Mammary epithelial cell (primary cell): ENCODE results near the gene VIPR2.

ENCODE experiments used
- EZH2 ChIP-seq: IDR thresholded peaks from 2 replicates; pipeline ENCODE4 v1.6.1; 2012; ENCODE audit warnings: low read length, inconsistent platforms, borderline replicate concordance
- TF ChIP-seq, protein P1 (sequence below), 2 donors: IDR thresholded peaks in 1 of 2; conservative IDR thresholded peaks in 1 of 2; 2 replicates each; pipeline ENCODE4 v1.5.1; 2011 to 2012; ENCODE audit warnings: inconsistent platforms in 2 of 2, low read length in 2 of 2, mild to moderate bottlenecking in 2 of 2, control low read depth in 1 of 2, low read depth in 1 of 2; ENCODE audit not compliant: insufficient read depth in 1 of 2; ENCODE audit errors: extremely low read depth in 1 of 2

DNA sequence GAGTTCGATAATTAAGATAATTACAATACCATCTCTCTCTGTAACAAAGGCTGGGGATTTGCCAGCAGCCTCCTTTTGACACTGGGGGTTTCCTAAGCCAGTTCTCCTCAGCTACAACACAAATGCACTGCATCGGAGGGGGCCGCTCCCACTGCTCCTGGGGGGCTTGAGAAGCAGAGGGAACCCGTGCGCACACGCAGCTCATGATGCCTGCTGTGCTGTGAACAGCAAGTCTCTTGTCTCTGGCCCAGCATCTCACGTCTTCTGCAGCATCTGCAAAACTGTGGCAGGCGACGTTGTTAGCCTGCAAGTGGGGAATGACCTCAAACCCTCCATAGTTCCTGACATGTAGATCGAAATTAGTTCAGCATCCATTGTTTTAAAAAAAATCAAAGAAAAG is 5.5 kb downstream of the VIPR2 start:
- TF ChIP-seq, protein P1, sequence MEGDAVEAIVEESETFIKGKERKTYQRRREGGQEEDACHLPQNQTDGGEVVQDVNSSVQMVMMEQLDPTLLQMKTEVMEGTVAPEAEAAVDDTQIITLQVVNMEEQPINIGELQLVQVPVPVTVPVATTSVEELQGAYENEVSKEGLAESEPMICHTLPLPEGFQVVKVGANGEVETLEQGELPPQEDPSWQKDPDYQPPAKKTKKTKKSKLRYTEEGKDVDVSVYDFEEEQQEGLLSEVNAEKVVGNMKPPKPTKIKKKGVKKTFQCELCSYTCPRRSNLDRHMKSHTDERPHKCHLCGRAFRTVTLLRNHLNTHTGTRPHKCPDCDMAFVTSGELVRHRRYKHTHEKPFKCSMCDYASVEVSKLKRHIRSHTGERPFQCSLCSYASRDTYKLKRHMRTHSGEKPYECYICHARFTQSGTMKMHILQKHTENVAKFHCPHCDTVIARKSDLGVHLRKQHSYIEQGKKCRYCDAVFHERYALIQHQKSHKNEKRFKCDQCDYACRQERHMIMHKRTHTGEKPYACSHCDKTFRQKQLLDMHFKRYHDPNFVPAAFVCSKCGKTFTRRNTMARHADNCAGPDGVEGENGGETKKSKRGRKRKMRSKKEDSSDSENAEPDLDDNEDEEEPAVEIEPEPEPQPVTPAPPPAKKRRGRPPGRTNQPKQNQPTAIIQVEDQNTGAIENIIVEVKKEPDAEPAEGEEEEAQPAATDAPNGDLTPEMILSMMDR (conservative IDR thresholded peaks at IDR 0.05 in 1 of 2, IDR thresholded peaks at IDR 0.05 in 1 of 2; ENCODE audit: extremely low read depth in 1 of 2, insufficient read depth in 1 of 2, low read depth in 1 of 2, low read length in 2 of 2) = no peak
- TF ChIP-seq EZH2 = no peak
